Measurements from ENCODE around the gene SH3YL1.

- no peak for TF ChIP-seq CTCF (IDR thresholded peaks at IDR 0.05)
- no peak for TF ChIP-seq POLR2AphosphoS5 (IDR thresholded peaks at IDR 0.05)
Measured at GRCh38 chr2:275466-275865, 11.6 kb upstream of the SH3YL1 start.
